ENCODE measurements around the gene ACTMAP. TPM values are rescaled to one million over a fixed set of nuclear protein-coding genes. Genes with fewer than 3 reads are reported as not detected.
A peak's percentile ranks its signal among the peaks of the same experiment; 100 is the strongest.

The ACTMAP gene, protein sequence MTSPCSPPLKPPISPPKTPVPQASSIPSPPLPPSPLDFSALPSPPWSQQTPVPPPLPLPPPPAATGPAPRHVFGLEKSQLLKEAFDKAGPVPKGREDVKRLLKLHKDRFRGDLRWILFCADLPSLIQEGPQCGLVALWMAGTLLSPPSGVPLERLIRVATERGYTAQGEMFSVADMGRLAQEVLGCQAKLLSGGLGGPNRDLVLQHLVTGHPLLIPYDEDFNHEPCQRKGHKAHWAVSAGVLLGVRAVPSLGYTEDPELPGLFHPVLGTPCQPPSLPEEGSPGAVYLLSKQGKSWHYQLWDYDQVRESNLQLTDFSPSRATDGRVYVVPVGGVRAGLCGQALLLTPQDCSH
- 1 to 10 TPM in 1 of 2 donors, under 1 TPM in 1; 0.93 to 1.8 TPM for total RNA-seq
- polyA plus RNA-seq, result 1 to 10 TPM; 4.2 to 7.7 TPM

DNA sequence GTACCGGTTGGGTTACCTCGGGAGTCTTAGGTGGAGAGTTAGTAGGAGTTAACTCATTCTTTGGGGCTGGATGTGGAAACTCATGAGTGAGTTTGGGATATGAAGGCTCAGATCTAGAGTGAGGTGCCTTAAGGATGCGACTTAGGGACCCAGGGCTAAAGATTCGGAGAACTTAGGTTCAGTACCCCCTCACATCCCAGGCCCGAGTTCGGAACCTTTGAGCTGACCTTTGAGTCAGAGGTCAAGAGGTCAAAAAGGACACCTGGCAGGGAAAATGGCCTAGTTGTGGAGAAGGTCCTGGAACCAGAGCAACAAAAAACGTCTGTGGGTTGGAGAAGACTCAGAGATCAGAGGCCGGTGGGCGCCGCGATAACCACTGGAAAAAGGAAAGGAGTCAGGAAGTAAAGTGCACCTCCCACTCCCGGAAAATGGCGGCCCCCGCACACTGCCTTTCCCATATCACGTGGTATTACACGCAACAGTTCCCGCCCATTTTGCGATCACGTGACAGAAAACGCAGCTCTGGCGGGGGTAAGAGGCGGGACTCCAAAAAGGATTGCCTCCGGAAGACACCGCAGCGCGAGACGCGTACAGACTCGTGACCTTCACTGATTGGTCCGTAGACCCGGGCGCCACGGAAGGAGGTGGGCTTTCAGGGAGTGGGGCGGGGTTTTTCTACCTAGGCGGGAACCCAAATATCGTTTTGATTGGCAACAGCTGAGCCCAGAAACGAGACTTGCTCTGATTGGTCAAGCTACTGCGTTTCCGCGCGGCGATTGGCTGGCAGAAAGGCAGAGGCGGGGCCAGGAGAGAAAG is at the start of gene ACTMAP:
Gene ACTMAP, minus strand, starts transcription at position 420 of the 816 bp plus-strand sequence. CDS start 674 bp downstream, outside the sequence.
- peak within 1 kb of the TSS; percentile 79 for H3K9ac ChIP-seq (ENCODE audit: low read depth in 1 of 2, low read length in 2 of 2)
- H3K36me3 ChIP-seq (ENCODE audit: control insufficient read depth in 4 of 4, insufficient read depth in 3 of 4, low read depth in 1 of 4, low read length in 3 of 4), result no peaks in the 10 kb centered on the region
- WGBS, result under 1% methylated on average over 43 of the region's 43 CpGs
- H3K27me3 ChIP-seq (ENCODE audit: control insufficient read depth in 4 of 4, insufficient read depth in 4 of 4, low read length in 3 of 4), result no peaks in the 10 kb centered on the region
- H3K9me3 ChIP-seq (ENCODE audit: control insufficient read depth in 4 of 4, low read length in 3 of 4), result no peaks in the 10 kb centered on the region
- no peak for TF ChIP-seq TAF1 (conservative IDR thresholded peaks at IDR 0.05)
- no peak for TF ChIP-seq FOXA1 (IDR thresholded peaks at IDR 0.05)
- peak; percentile 100 for TF ChIP-seq NR2F2 (IDR thresholded peaks at IDR 0.05)
- peak; percentile 89 to 92 for TF ChIP-seq HNF4A (conservative IDR thresholded peaks at IDR 0.05)
- TF ChIP-seq EGR1 (IDR thresholded peaks at IDR 0.05; ENCODE audit: low read depth in 2 of 2), result peak; percentile 86 to 91
- peak; percentile 88 for TF ChIP-seq SP1 (IDR thresholded peaks at IDR 0.05)
- TF ChIP-seq, protein P1, sequence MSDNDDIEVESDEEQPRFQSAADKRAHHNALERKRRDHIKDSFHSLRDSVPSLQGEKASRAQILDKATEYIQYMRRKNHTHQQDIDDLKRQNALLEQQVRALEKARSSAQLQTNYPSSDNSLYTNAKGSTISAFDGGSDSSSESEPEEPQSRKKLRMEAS (IDR thresholded peaks at IDR 0.05), result peak; percentile 85
- peak; percentile 56 for TF ChIP-seq HNF4G (IDR thresholded peaks at IDR 0.05)
- TF ChIP-seq, protein P2, sequence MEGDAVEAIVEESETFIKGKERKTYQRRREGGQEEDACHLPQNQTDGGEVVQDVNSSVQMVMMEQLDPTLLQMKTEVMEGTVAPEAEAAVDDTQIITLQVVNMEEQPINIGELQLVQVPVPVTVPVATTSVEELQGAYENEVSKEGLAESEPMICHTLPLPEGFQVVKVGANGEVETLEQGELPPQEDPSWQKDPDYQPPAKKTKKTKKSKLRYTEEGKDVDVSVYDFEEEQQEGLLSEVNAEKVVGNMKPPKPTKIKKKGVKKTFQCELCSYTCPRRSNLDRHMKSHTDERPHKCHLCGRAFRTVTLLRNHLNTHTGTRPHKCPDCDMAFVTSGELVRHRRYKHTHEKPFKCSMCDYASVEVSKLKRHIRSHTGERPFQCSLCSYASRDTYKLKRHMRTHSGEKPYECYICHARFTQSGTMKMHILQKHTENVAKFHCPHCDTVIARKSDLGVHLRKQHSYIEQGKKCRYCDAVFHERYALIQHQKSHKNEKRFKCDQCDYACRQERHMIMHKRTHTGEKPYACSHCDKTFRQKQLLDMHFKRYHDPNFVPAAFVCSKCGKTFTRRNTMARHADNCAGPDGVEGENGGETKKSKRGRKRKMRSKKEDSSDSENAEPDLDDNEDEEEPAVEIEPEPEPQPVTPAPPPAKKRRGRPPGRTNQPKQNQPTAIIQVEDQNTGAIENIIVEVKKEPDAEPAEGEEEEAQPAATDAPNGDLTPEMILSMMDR (IDR thresholded peaks at IDR 0.05; ENCODE audit: low read depth, low read length, missing input control), result no peak
- peak; percentile 44 to 90 for TF ChIP-seq GABPA (IDR thresholded peaks at IDR 0.05 in 1 of 2, conservative IDR thresholded peaks at IDR 0.05 in 1 of 2)
- TF ChIP-seq JUND (IDR thresholded peaks at IDR 0.05), result no peak
- TF ChIP-seq FOXA2 (IDR thresholded peaks at IDR 0.05), result no peak
- peak; percentile 99 for TF ChIP-seq YY1 (IDR thresholded peaks at IDR 0.05)
- TF ChIP-seq RXRA (IDR thresholded peaks at IDR 0.05), result peak; percentile 77 to 81
- TF ChIP-seq RAD21 (IDR thresholded peaks at IDR 0.05), result peak; percentile 20 to 44
- TF ChIP-seq, protein P3, sequence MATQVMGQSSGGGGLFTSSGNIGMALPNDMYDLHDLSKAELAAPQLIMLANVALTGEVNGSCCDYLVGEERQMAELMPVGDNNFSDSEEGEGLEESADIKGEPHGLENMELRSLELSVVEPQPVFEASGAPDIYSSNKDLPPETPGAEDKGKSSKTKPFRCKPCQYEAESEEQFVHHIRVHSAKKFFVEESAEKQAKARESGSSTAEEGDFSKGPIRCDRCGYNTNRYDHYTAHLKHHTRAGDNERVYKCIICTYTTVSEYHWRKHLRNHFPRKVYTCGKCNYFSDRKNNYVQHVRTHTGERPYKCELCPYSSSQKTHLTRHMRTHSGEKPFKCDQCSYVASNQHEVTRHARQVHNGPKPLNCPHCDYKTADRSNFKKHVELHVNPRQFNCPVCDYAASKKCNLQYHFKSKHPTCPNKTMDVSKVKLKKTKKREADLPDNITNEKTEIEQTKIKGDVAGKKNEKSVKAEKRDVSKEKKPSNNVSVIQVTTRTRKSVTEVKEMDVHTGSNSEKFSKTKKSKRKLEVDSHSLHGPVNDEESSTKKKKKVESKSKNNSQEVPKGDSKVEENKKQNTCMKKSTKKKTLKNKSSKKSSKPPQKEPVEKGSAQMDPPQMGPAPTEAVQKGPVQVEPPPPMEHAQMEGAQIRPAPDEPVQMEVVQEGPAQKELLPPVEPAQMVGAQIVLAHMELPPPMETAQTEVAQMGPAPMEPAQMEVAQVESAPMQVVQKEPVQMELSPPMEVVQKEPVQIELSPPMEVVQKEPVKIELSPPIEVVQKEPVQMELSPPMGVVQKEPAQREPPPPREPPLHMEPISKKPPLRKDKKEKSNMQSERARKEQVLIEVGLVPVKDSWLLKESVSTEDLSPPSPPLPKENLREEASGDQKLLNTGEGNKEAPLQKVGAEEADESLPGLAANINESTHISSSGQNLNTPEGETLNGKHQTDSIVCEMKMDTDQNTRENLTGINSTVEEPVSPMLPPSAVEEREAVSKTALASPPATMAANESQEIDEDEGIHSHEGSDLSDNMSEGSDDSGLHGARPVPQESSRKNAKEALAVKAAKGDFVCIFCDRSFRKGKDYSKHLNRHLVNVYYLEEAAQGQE (IDR thresholded peaks at IDR 0.05), result peak; percentile 63
- H3K27ac ChIP-seq (ENCODE audit: low read depth in 1 of 2, low read length in 2 of 2), result peak within 1 kb of the TSS; percentile 85
- H3K4me3 ChIP-seq (ENCODE audit: low read depth in 1 of 3, low read length in 3 of 3), result peak within 1 kb of the TSS; percentile 65 to 99 (median 87)
- H3K4me1 ChIP-seq (ENCODE audit: control insufficient read depth in 4 of 4, insufficient read depth in 4 of 4, low read length in 3 of 4), result peaks cover 3 to 35% (median 28%) of the 10 kb centered on the region in 4 donors
- peak; percentile 99 for DNase-seq (ENCODE audit: low spot score)

Measured in liver (tissue), 9 donors.